HCT116 (cell line): ENCODE measurements around the gene ARHGAP28. TPM values are rescaled to one million over a fixed set of nuclear protein-coding genes. Genes with fewer than 3 reads are reported as not detected.

Experiments
- ATAC-seq: fragments of 200-7000 bp; cut with Tn5 transposase; 2 replicates; pipeline ENCODE4 v1.9.1; 2020; ENCODE audit warnings: mild to moderate bottlenecking, moderate library complexity
- BruUV-seq: library from RNA; stranded (reverse); fragments of 400-500 nt; replicated peaks from 2 replicates; lab custom pipeline; 2021; lab: Mats Ljungman, UMichigan
- CTCF ChIA-PET: fragments of 300-600 bp; sonication (Branson Sonifier 250); formaldehyde crosslinking; loops from one replicate; lab custom pipeline; 2021; ENCODE audit warnings: antibody characterized with exemption; lab: Charles Lee
- POLR2A ChIA-PET: fragments of 300-600, 350-600 bp; sonication (Branson Sonifier 250); formaldehyde crosslinking; loops from one replicate; lab custom pipeline; 2021; ENCODE audit warnings: antibody characterized with exemption; lab: Charles Lee
- RAD21 ChIA-PET, 2 experiments: fragments of 300-600 bp; sonication (Branson Sonifier 250); formaldehyde crosslinking; loops; one replicate each; lab custom pipeline; 2023; ENCODE audit warnings: low total read pairs in 2 of 2; ENCODE audit not compliant: uncharacterized antibody in 2 of 2, unreplicated experiment in 2 of 2, low non-redundant PET in 1 of 2; lab: Charles Lee
- DNase-seq: peaks from one replicate; pipeline ENCODE4 v3.0.0-alpha.2; 2010; ENCODE audit warnings: low read depth, low spot score
- H2AFZ ChIP-seq: fragments of 200-600 bp; shearing (Covaris generic), sonication (generic); 2 replicates; pipeline ENCODE4 v1.6.1; 2017; ENCODE audit warnings: low read depth, mixed run types, mixed read lengths, antibody characterized with exemption, low read length; ENCODE audit not compliant: poor library complexity, severe bottlenecking
- H3K27ac ChIP-seq: 2 replicates; pipeline ENCODE4 v1.5.1; 2012; ENCODE audit warnings: low read depth, low read length
- H3K27me3 ChIP-seq: fragments of 200-600 bp; sonication (generic); 2 replicates; pipeline ENCODE4 v1.6.1; 2016; ENCODE audit warnings: mixed run types, low read length, mixed read lengths; ENCODE audit not compliant: insufficient read depth
- H3K36me3 ChIP-seq, 2 experiments: fragments of 200-500 bp in 1 of 2; fragments of 200-600 bp in 1 of 2; sonication (Bioruptor generic) in 1 of 2; sonication (generic) in 1 of 2; 2 replicates each; pipeline versions ENCODE4 v1.5.1 to v1.6.1; 2014 to 2016; ENCODE audit warnings: low read length in 2 of 2, inconsistent platforms in 1 of 2, mixed read lengths in 1 of 2, mixed run types in 1 of 2; ENCODE audit not compliant: insufficient read depth in 2 of 2, control insufficient read depth in 1 of 2
- H3K4me1 ChIP-seq, 2 experiments: fragments of 200-600 bp in 1 of 2; sonication (generic) in 1 of 2; 2 replicates each; pipeline versions ENCODE4 v1.5.1 to v1.6.1; 2012 to 2017; ENCODE audit warnings: low read length in 2 of 2, inconsistent platforms in 1 of 2, mild to moderate bottlenecking in 1 of 2, mixed read lengths in 1 of 2, mixed run types in 1 of 2, moderate library complexity in 1 of 2; ENCODE audit not compliant: insufficient read depth in 2 of 2, control insufficient read depth in 1 of 2
- H3K4me2 ChIP-seq: fragments of 200-600 bp; sonication (generic); 2 replicates; pipeline ENCODE4 v1.6.1; 2017; ENCODE audit warnings: mixed run types, low read length, mixed read lengths
- H3K4me3 ChIP-seq, 2 experiments: fragments of 200-600 bp in 1 of 2; sonication (generic) in 1 of 2; replicated peaks in 1 of 2; 2 replicates each; pipeline ENCODE4 v1.5.1; 2011 to 2016; ENCODE audit warnings: low read length in 2 of 2, control low read depth in 1 of 2, low read depth in 1 of 2, mild to moderate bottlenecking in 1 of 2, mixed read lengths in 1 of 2, mixed run types in 1 of 2
- H3K79me2 ChIP-seq: fragments of 200-600 bp; sonication (generic); 2 replicates; pipeline ENCODE4 v1.6.1; 2017; ENCODE audit warnings: mild to moderate bottlenecking, mixed run types, low read length, moderate library complexity, mixed read lengths; ENCODE audit not compliant: insufficient read depth
- H3K9ac ChIP-seq: fragments of 200-600 bp; sonication (generic); 2 replicates; pipeline ENCODE4 v1.6.1; 2016; ENCODE audit warnings: low read length, mixed read lengths
- H3K9me2 ChIP-seq: fragments of 200-600 bp; sonication (generic), shearing (Covaris generic); 2 replicates; pipeline ENCODE4 v1.6.1; 2017; ENCODE audit warnings: mixed run types, mild to moderate bottlenecking, moderate library complexity; ENCODE audit not compliant: insufficient read depth
- H3K9me3 ChIP-seq, 2 experiments: fragments of 200-500 bp in 1 of 2; fragments of 200-600 bp in 1 of 2; sonication (Bioruptor generic) in 1 of 2; sonication (generic) in 1 of 2; 2 replicates each; pipeline ENCODE4 v1.6.1; 2014 to 2017; ENCODE audit warnings: low read length in 2 of 2, mixed read lengths in 2 of 2, inconsistent platforms in 1 of 2, low read depth in 1 of 2, mild to moderate bottlenecking in 1 of 2, mixed run types in 1 of 2, moderate library complexity in 1 of 2; ENCODE audit not compliant: control insufficient read depth in 1 of 2, insufficient read depth in 1 of 2
- H4K20me1 ChIP-seq: fragments of 200-600 bp; sonication (generic), shearing (Covaris generic); 2 replicates; pipeline ENCODE4 v1.6.1; 2017; ENCODE audit warnings: mixed run types, mild to moderate bottlenecking, moderate library complexity; ENCODE audit not compliant: insufficient read depth
- ATF3 ChIP-seq: IDR thresholded peaks from 2 replicates; pipeline ENCODE4 v1.6.1; 2012
- EGR1 ChIP-seq: IDR thresholded peaks from 2 replicates; pipeline ENCODE4 v1.6.1; 2012; ENCODE audit warnings: low read depth
- ELF1 ChIP-seq: IDR thresholded peaks from 2 replicates; pipeline ENCODE4 v1.6.1; 2012; ENCODE audit warnings: low read depth, borderline replicate concordance
- EZH2phosphoT487 ChIP-seq: fragments of 200-600 bp; IDR thresholded peaks from 2 replicates; pipeline ENCODE4 v1.6.1; 2018; ENCODE audit warnings: antibody characterized with exemption, borderline replicate concordance
- FOSL1 ChIP-seq: IDR thresholded peaks from 2 replicates; pipeline ENCODE4 v1.6.1; 2012; ENCODE audit warnings: low read depth
- JUND ChIP-seq: IDR thresholded peaks from 2 replicates; pipeline ENCODE4 v1.6.1; 2012
- POLR2A ChIP-seq: IDR thresholded peaks from 2 replicates; pipeline ENCODE4 v1.7.0; 2011; ENCODE audit warnings: borderline replicate concordance; ENCODE audit not compliant: insufficient read depth, insufficient read length; ENCODE audit errors: extremely low read depth
- RAD21 ChIP-seq: IDR thresholded peaks from 2 replicates; pipeline ENCODE4 v1.6.1; 2012; ENCODE audit warnings: low read depth, mild to moderate bottlenecking
- SIN3A ChIP-seq: IDR thresholded peaks from 2 replicates; pipeline ENCODE4 v1.6.1; 2012; ENCODE audit warnings: low read depth
- SRF ChIP-seq: IDR thresholded peaks from 2 replicates; pipeline ENCODE4 v1.6.1; 2012; ENCODE audit warnings: low read depth
- ZFX ChIP-seq: fragments of 450-650 bp; IDR thresholded peaks from 2 replicates; pipeline ENCODE4 v1.6.1; 2017
- intact Hi-C: fragments of 100-400 bp; cut with micrococcal nuclease; formaldehyde crosslinking; loops from 2 replicates; pipeline ENCODE4 v1.10.0; 2022
- total RNA-seq: library from RNA; stranded (reverse); gene quantifications from one replicate; pipeline ENCODE4 v1.2.1, GENCODE V29; 2021; ENCODE audit not compliant: unreplicated experiment
- TF ChIP-seq, protein P1 (sequence below), 3 experiments: fragments of 200-600 bp in 1 of 3; sonication (generic) in 1 of 3; IDR thresholded peaks in 2 of 3; conservative IDR thresholded peaks in 1 of 3; 2 replicates each; pipeline ENCODE4 v1.5.1; 2012 to 2017; ENCODE audit warnings: low read depth in 2 of 3, low read length in 2 of 3, antibody characterized with exemption in 1 of 3, borderline replicate concordance in 1 of 3, control low read depth in 1 of 3, mild to moderate bottlenecking in 1 of 3, mixed read lengths in 1 of 3, mixed run types in 1 of 3, moderate library complexity in 1 of 3; ENCODE audit not compliant: insufficient read depth in 1 of 3

The ARHGAP28 gene
- total RNA-seq, 1 experiment from 2014 or later: not detected

- H3K27me3 ChIP-seq: no peaks in the 10 kb centered on the region
- no peak overlapping the region for H3K4me2 ChIP-seq
- H3K9ac ChIP-seq: no peak overlapping the region
- H2AFZ ChIP-seq: no peak overlapping the region
- H3K9me2 ChIP-seq: no peaks in the 10 kb centered on the region
- H3K4me1 ChIP-seq: no peaks in the 10 kb centered on the region
- ChIA-PET CTCF (no interaction called here), RAD21 (no interaction called here), POLR2A (no interaction called here)
- BruUV-seq: no TSS peak
- no peak for ATAC-seq
- H3K9me3 ChIP-seq: peaks cover 3 to 14% of the 10 kb centered on the region in 2 experiments; a peak in 2 of 4 replicates
- no peak for DNase-seq
- intact Hi-C loops: no loop called here
- no peaks in the 10 kb centered on the region for H3K79me2 ChIP-seq
- no peak overlapping the region for H3K4me3 ChIP-seq
- no peaks in the 10 kb centered on the region for H4K20me1 ChIP-seq
- H3K36me3 ChIP-seq: no peaks in the 10 kb centered on the region
- TF ChIP-seq FOSL1 (no peak), EZH2phosphoT487 (no peak), RAD21 (no peak), SRF (no peak), JUND (no peak), SIN3A (no peak), ELF1 (no peak), ZFX (no peak), POLR2A (no peak), ATF3 (no peak), EGR1 (no peak)
- TF ChIP-seq, protein P1, sequence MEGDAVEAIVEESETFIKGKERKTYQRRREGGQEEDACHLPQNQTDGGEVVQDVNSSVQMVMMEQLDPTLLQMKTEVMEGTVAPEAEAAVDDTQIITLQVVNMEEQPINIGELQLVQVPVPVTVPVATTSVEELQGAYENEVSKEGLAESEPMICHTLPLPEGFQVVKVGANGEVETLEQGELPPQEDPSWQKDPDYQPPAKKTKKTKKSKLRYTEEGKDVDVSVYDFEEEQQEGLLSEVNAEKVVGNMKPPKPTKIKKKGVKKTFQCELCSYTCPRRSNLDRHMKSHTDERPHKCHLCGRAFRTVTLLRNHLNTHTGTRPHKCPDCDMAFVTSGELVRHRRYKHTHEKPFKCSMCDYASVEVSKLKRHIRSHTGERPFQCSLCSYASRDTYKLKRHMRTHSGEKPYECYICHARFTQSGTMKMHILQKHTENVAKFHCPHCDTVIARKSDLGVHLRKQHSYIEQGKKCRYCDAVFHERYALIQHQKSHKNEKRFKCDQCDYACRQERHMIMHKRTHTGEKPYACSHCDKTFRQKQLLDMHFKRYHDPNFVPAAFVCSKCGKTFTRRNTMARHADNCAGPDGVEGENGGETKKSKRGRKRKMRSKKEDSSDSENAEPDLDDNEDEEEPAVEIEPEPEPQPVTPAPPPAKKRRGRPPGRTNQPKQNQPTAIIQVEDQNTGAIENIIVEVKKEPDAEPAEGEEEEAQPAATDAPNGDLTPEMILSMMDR (IDR thresholded peaks at IDR 0.05 in 2 of 3, conservative IDR thresholded peaks at IDR 0.05 in 1 of 3; ENCODE audit: borderline replicate concordance in 1 of 3, insufficient read depth in 1 of 3, low read depth in 2 of 3, low read length in 2 of 3): no peak
- H3K27ac ChIP-seq: no peak overlapping the region
These were observed 198.8 kb downstream of the ARHGAP28 start for GRCh38 chr18:6928359-6928758.
